Pancreas (tissue), 10 donors: Measurements from ENCODE around the gene EIF4A3. TPM values are rescaled to one million over a fixed set of nuclear protein-coding genes. Genes with fewer than 3 reads are reported as not detected.

Experiments
- ATAC-seq, 4 donors: fragments of 200-7000 bp; cut with Tn5 transposase; one replicate each; pipeline versions ENCODE4 v1.8.0 to v1.9.1; 2020; ENCODE audit warnings: mild to moderate bottlenecking in 4 of 4, moderate library complexity in 4 of 4
- DNase-seq, 6 donors: peaks; one replicate each; pipeline ENCODE4 v3.0.0-alpha.2; 2020
- FAIRE-seq: peaks from 2 replicates; lab custom pipeline; 2012; peaks lifted over from hg19 to GRCh38; lab: Jason Lieb, UNC
- H3K27ac ChIP-seq, 4 donors: fragments of 200-600 bp; sonication (generic); 1 replicate in 3 of 4; 2 replicates in 1 of 4; pipeline versions ENCODE4 v1.5.0 to v1.8.0; 2020
- H3K27me3 ChIP-seq, 4 donors: fragments of 200-600 bp; one replicate each; pipeline ENCODE4 v1.8.0; 2021
- H3K36me3 ChIP-seq, 3 donors: fragments of 200-600 bp; sonication (generic) in 1 of 3; one replicate each; pipeline versions ENCODE4 v1.5.0 to v1.8.0; 2020 to 2021
- H3K4me1 ChIP-seq, 3 donors: fragments of 200-600 bp; one replicate each; pipeline ENCODE4 v1.8.0; 2021
- H3K4me3 ChIP-seq, 4 donors: fragments of 200-600 bp; sonication (generic) in 2 of 4; one replicate each; pipeline versions ENCODE4 v1.5.0 to v1.8.0; 2020 to 2021
- H3K9me3 ChIP-seq, 4 donors: fragments of 200-600 bp; one replicate each; pipeline ENCODE4 v1.8.0; 2021
- WGBS, 2 donors: extraction: QIAGEN DNeasy Blood & Tissue Kit; methylation state at CpG; one replicate each; pipeline ENCODE4 v1.1.7; 2013; 5-methylcytosine and 5-hydroxymethylcytosine counted together
- intact Hi-C, 3 donors: fragments of 100-400 bp; cut with DNase I; formaldehyde crosslinking; loops; one replicate each; pipeline versions ENCODE4 v1.11.1 to v1.14.2; 2022
- polyA plus RNA-seq, 2 donors: library from polyadenylated mRNA; stranded (reverse); fragments of 200-250 nt; gene quantifications; one replicate each; pipeline ENCODE4 v1.2.3, GENCODE V29; 2013
- total RNA-seq, 6 donors: library from RNA; stranded (reverse); fragmentation: NEBNext Ultra II Directional in 4 of 6; extraction: Animal tissue kit (Norgen Biotek cat#: 25700) in 4 of 6; gene quantifications; one replicate each; pipeline versions ENCODE4 v1.2.1 to v1.2.4, GENCODE V29; 2021 to 2023
- TF ChIP-seq, protein P1 (sequence below), 4 donors: fragments of 200-600 bp; sonication (generic) in 3 of 4; IDR thresholded peaks; one replicate each; pipeline versions ENCODE4 v1.5.0 to v1.8.0; 2021; ENCODE audit warnings: antibody characterized with exemption in 4 of 4
- donor health status: healthy with polysubstance abuse.
- donor health status: DM: no; HTN: no; CAD: no; lungs with moderate emphysema.
- donor health status: DM: no; HTN: no; CAD: no.
- donor health status: control.
- donor health status: control.
- donor health status: Bipolar disorder and iron deficiency.
- donor health status: DM: yes; HTN: yes; CAD: no.
- donor health status: DM: no; HTN: no; CAD: no.
- donor health status: DM: no; HTN: no; CAD: no.
- donor health status: DM: yes; HTN: yes; CAD: no.

EIF4A3 gene
- total and polyA plus RNA-seq, 8 donors: 16.2 to 37.2 (median 30.2) TPM

DNA sequence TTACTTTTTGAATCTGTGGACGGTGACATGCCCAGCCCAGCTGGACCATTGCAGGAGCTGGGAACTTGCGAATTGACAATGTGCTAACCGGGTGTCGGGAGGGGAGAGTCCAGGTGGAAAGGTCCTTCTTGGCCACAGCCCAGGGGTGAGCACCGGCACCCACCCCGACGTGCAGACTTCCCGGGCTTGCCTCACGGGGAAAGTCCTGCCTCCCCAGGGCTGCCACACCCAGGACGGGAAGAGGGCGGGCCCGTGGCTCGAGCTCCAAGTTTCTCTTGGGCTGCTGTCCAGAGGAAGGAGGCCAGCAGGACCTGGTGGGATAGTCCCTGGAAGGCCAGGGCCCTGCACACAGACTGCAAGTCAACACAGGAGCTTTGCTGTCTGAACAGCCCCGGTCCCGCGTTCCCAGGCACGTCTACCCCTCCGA, 40.6 kb upstream of the EIF4A3 start:
- intact Hi-C loops: no loop called here
- no peaks in the 10 kb centered on the region for H3K27me3 ChIP-seq
- TF ChIP-seq, protein P1, sequence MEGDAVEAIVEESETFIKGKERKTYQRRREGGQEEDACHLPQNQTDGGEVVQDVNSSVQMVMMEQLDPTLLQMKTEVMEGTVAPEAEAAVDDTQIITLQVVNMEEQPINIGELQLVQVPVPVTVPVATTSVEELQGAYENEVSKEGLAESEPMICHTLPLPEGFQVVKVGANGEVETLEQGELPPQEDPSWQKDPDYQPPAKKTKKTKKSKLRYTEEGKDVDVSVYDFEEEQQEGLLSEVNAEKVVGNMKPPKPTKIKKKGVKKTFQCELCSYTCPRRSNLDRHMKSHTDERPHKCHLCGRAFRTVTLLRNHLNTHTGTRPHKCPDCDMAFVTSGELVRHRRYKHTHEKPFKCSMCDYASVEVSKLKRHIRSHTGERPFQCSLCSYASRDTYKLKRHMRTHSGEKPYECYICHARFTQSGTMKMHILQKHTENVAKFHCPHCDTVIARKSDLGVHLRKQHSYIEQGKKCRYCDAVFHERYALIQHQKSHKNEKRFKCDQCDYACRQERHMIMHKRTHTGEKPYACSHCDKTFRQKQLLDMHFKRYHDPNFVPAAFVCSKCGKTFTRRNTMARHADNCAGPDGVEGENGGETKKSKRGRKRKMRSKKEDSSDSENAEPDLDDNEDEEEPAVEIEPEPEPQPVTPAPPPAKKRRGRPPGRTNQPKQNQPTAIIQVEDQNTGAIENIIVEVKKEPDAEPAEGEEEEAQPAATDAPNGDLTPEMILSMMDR (IDR thresholded peaks at IDR 0.05): no peak
- FAIRE-seq (no peak), ATAC-seq (peak; percentile 78 to 95 (median 90)), DNase-seq (peak; percentile 61 to 86 (median 76))
- 17 to 29% methylated on average over 18 of the region's 18 CpGs for WGBS, 2 donors
- peak overlapping the region in 2 of 4 donors; percentile 34 to 62 for H3K27ac ChIP-seq
- no peaks in the 10 kb centered on the region for H3K36me3 ChIP-seq
- H3K4me1 ChIP-seq: peaks cover 0 to 6% (median 0%) of the 10 kb centered on the region in 3 donors
- H3K9me3 ChIP-seq: no peaks in the 10 kb centered on the region
- peak overlapping the region in 2 of 4 donors; percentile 29 to 34 for H3K4me3 ChIP-seq

DNA sequence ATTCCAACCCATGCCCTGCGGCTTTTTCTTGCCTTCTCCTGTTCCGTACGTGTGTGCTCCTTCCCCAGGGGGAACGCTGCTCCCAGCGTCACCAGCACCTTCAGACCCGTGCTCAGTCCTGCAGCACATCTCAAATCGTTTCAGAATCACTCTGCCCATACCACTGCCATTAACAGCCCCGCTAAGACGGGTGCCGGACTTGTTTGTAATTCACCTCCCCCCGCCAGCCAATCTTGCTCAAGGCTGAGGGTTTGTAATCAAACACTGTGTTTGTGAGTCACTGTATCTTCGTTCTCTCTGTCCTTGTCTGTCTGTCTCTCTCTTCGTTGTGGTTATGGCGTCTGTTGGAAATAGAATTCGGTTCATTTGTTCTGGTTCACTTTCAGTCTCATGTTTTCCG, 40.2 kb upstream of the EIF4A3 start:
- WGBS, 2 donors: 41 to 48% methylated on average over 16 of the region's 16 CpGs
- Histone ChIP-seq H3K36me3 (no peaks in the 10 kb centered on the region), H3K4me3 (peak overlapping the region in 2 of 4 donors; percentile 29 to 34), H3K4me1 (peaks cover 0 to 6% (median 0%) of the 10 kb centered on the region in 3 donors), H3K27me3 (no peaks in the 10 kb centered on the region), H3K27ac (peak overlapping the region in 2 of 4 donors; percentile 34 to 62), H3K9me3 (no peaks in the 10 kb centered on the region)
- intact Hi-C loops: no loop called here
- ATAC-seq (peak; percentile 38 to 67 (median 52)), DNase-seq (no peak), FAIRE-seq (no peak)
- TF ChIP-seq, protein P1 (IDR thresholded peaks at IDR 0.05): no peak

DNA sequence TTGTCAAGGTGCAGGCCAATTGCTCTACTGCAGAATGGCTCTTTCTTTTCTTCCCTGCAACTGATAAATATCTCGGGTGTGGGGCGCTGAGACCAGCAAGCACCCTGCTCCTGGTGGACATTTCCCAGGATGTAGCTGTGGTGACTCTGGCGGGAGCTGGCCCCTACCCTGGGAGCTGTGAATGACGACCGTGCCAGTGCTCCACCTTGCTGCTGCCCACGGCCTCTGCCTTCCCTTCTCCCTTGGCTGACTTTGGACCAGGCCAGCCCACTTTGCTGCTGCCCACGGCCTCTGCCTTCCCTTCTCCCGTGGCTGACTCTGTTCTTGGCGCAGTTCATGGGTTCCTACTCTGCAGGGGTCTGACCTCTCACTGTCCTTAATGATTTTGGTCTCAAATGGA, 39.0 kb upstream of the EIF4A3 start:
- no peaks in the 10 kb centered on the region for H3K27me3 ChIP-seq
- DNase-seq: no peak
- no peaks in the 10 kb centered on the region for H3K36me3 ChIP-seq
- H3K27ac ChIP-seq: no peak overlapping the region
- FAIRE-seq: no peak
- intact Hi-C loops: no loop called here
- 83 to 86% methylated on average over 9 of the region's 9 CpGs for WGBS, 2 donors
- no peak for ATAC-seq
- TF ChIP-seq, protein P1 (IDR thresholded peaks at IDR 0.05): no peak
- peaks cover 0 to 6% (median 0%) of the 10 kb centered on the region in 3 donors for H3K4me1 ChIP-seq
- no peak overlapping the region for H3K4me3 ChIP-seq
- no peaks in the 10 kb centered on the region for H3K9me3 ChIP-seq

DNA sequence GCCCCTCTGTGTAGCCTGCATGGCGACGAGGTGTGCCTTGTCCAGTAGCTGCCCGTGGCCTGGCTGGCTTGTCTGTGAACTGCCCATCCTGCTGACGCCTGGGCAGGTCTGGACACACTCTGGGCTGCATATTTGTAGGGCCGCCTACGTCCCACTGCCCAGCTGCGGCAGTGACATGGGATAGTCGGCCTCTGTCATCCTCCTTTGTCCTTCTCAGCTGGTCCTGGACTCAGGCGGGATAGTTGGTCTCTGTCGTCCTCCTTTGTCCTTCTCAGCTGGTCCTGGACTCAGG, 37.4 kb upstream of the EIF4A3 start:
- H3K4me3 ChIP-seq: no peak overlapping the region
- H3K27me3 ChIP-seq: no peaks in the 10 kb centered on the region
- no peak for DNase-seq
- no peaks in the 10 kb centered on the region for H3K9me3 ChIP-seq
- ATAC-seq: no peak
- FAIRE-seq: no peak
- 71 to 77% methylated on average over 9 to 10 of the region's 10 CpGs for WGBS, 2 donors
- H3K4me1 ChIP-seq: peaks cover 0 to 6% (median 0%) of the 10 kb centered on the region in 3 donors
- TF ChIP-seq, protein P1 (IDR thresholded peaks at IDR 0.05): no peak
- intact Hi-C loops: no loop called here
- no peaks in the 10 kb centered on the region for H3K36me3 ChIP-seq
- H3K27ac ChIP-seq: no peak overlapping the region

DNA sequence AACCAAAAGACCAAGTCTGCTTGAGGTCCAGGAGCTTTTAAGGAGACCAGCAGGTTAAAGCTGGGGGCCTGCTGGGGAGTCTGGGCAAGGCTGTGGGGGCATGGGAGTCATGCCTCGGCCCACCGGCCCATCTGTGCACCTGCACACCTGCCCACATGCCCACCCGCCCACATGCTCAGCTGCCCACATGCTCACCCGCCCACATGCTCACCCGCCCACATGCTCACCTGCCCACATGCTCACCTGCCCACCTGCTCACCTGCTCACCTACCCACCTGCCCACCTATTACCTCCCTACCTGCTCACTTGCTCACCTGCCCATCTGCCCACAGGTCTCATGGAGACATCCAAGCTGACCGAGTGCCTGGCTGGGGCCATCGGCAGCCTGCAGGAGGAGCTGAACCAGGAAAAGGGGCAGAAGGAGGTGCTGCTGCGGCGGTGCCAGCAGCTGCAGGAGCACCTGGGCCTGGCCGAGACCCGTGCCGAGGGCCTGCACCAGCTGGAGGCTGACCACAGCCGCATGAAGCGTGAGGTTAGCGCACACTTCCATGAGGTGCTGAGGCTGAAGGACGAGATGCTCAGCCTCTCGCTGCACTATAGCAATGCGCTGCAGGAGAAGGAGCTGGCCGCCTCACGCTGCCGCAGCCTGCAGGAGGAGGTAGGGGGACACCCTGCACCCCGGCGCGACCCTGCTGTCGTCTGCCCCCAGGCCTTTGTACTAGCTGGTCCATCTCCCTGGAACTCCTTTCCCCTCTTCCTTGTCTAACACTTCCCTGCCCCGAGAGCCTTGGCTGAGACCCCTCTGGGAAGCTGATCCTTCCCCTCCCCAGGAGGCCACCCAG, 36.9 kb upstream of the EIF4A3 start:
- H3K27ac ChIP-seq: no peak overlapping the region
- FAIRE-seq (no peak), DNase-seq (no peak), ATAC-seq (no peak)
- TF ChIP-seq, protein P1 (IDR thresholded peaks at IDR 0.05): no peak
- 68 to 73% methylated on average over 24 to 26 of the region's 26 CpGs for WGBS, 2 donors
- no peaks in the 10 kb centered on the region for H3K27me3 ChIP-seq
- H3K36me3 ChIP-seq: no peaks in the 10 kb centered on the region
- no peaks in the 10 kb centered on the region for H3K9me3 ChIP-seq
- no peak overlapping the region for H3K4me3 ChIP-seq
- intact Hi-C loops: no loop called here
- peaks cover 0 to 6% (median 0%) of the 10 kb centered on the region in 3 donors for H3K4me1 ChIP-seq
